ENCODE results near the gene MVD. TPM values are rescaled to one million over a fixed set of nuclear protein-coding genes. Genes with fewer than 3 reads are reported as not detected.

MVD gene
- total and polyA plus RNA-seq, 2 of the 13 experiments (the other 11 are each of a cell fraction or from before 2014, with no cell fraction given), result 28.1 to 187 TPM

- TF ChIP-seq, protein P1, sequence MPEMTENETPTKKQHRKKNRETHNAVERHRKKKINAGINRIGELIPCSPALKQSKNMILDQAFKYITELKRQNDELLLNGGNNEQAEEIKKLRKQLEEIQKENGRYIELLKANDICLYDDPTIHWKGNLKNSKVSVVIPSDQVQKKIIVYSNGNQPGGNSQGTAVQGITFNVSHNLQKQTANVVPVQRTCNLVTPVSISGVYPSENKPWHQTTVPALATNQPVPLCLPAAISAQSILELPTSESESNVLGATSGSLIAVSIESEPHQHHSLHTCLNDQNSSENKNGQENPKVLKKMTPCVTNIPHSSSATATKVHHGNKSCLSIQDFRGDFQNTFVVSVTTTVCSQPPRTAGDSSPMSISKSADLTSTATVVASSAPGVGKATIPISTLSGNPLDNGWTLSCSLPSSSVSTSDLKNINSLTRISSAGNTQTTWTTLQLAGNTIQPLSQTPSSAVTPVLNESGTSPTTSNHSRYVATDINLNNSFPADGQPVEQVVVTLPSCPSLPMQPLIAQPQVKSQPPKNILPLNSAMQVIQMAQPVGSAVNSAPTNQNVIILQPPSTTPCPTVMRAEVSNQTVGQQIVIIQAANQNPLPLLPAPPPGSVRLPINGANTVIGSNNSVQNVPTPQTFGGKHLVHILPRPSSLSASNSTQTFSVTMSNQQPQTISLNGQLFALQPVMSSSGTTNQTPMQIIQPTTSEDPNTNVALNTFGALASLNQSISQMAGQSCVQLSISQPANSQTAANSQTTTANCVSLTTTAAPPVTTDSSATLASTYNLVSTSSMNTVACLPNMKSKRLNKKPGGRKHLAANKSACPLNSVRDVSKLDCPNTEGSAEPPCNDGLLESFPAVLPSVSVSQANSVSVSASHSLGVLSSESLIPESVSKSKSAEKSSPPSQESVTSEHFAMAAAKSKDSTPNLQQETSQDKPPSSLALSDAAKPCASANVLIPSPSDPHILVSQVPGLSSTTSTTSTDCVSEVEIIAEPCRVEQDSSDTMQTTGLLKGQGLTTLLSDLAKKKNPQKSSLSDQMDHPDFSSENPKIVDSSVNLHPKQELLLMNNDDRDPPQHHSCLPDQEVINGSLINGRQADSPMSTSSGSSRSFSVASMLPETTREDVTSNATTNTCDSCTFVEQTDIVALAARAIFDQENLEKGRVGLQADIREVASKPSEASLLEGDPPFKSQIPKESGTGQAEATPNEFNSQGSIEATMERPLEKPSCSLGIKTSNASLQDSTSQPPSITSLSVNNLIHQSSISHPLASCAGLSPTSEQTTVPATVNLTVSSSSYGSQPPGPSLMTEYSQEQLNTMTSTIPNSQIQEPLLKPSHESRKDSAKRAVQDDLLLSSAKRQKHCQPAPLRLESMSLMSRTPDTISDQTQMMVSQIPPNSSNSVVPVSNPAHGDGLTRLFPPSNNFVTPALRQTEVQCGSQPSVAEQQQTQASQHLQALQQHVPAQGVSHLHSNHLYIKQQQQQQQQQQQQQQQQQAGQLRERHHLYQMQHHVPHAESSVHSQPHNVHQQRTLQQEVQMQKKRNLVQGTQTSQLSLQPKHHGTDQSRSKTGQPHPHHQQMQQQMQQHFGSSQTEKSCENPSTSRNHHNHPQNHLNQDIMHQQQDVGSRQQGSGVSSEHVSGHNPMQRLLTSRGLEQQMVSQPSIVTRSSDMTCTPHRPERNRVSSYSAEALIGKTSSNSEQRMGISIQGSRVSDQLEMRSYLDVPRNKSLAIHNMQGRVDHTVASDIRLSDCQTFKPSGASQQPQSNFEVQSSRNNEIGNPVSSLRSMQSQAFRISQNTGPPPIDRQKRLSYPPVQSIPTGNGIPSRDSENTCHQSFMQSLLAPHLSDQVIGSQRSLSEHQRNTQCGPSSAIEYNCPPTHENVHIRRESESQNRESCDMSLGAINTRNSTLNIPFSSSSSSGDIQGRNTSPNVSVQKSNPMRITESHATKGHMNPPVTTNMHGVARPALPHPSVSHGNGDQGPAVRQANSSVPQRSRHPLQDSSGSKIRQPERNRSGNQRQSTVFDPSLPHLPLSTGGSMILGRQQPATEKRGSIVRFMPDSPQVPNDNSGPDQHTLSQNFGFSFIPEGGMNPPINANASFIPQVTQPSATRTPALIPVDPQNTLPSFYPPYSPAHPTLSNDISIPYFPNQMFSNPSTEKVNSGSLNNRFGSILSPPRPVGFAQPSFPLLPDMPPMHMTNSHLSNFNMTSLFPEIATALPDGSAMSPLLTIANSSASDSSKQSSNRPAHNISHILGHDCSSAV (CRISPR knock-in tag; IDR thresholded peaks at IDR 0.05; ENCODE audit: borderline replicate concordance), result no peak
- TF ChIP-seq MED1 (CRISPR knock-in tag; IDR thresholded peaks at IDR 0.05) (peak; percentile 39; the same call in 1 of the 2 replicates), ZNF354B (CRISPR knock-in tag; IDR thresholded peaks at IDR 0.05) (no peak), PBX3 (CRISPR knock-in tag; IDR thresholded peaks at IDR 0.05; ENCODE audit: borderline replicate concordance) (0 out of 2 replicates have a peak, but pooled peaks have one; percentile 23), KDM4B (CRISPR knock-in tag; IDR thresholded peaks at IDR 0.05) (peak; percentile 71; the same call in 1 of the 2 replicates), NFE2 (CRISPR knock-in tag; IDR thresholded peaks at IDR 0.05) (no peak), REST (IDR thresholded peaks at IDR 0.05; ENCODE audit: borderline replicate concordance in 1 of 2, low read depth in 1 of 2, low read length in 2 of 2) (peak in 1 of 2 experiments; percentile 51; a peak in 1 of 4 replicates), SYNCRIP (IDR thresholded peaks at IDR 0.05; ENCODE audit: insufficient read depth, low read depth, low read length) (no peak), ZBTB42 (CRISPR knock-in tag; IDR thresholded peaks at IDR 0.05) (peak; percentile 11; the same call in 1 of the 2 replicates), MIER3 (CRISPR knock-in tag; IDR thresholded peaks at IDR 0.05; ENCODE audit: borderline replicate concordance) (peak; percentile 50; the same call in 1 of the 2 replicates), ZNF713 (CRISPR knock-in tag; IDR thresholded peaks at IDR 0.05) (no peak; the same call in 1 of the 2 replicates), MLLT10 (CRISPR knock-in tag; IDR thresholded peaks at IDR 0.05) (peak; percentile 75; the same call in 1 of the 2 replicates), ZNF660 (CRISPR knock-in tag; IDR thresholded peaks at IDR 0.05; ENCODE audit: borderline replicate concordance, low read depth) (no peak), NKX3-1 (CRISPR knock-in tag; IDR thresholded peaks at IDR 0.05) (peak; percentile 70)
- TF ChIP-seq, protein P2, sequence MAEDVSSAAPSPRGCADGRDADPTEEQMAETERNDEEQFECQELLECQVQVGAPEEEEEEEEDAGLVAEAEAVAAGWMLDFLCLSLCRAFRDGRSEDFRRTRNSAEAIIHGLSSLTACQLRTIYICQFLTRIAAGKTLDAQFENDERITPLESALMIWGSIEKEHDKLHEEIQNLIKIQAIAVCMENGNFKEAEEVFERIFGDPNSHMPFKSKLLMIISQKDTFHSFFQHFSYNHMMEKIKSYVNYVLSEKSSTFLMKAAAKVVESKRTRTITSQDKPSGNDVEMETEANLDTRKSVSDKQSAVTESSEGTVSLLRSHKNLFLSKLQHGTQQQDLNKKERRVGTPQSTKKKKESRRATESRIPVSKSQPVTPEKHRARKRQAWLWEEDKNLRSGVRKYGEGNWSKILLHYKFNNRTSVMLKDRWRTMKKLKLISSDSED (CRISPR knock-in tag; IDR thresholded peaks at IDR 0.05), result peak; percentile 10; the same call in 1 of the 2 replicates
Measured at GRCh38 chr16:88650749-88651275, 12.1 kb downstream of the MVD start, which contains the start of gene CYBA (continued).

All from HepG2 (cell line).